GM23248 (cell line): Measurements from ENCODE around the gene CDCP2. TPM values are rescaled to one million over a fixed set of nuclear protein-coding genes. Genes with fewer than 3 reads are reported as not detected.

Experiments used
- DNase-seq: peaks from one replicate; pipeline ENCODE4 v3.0.0-alpha.2; 2015
- H2AFZ ChIP-seq: fragments of 200-600 bp; sonication (generic); 2 replicates; pipeline ENCODE4 v1.6.1; 2016; ENCODE audit warnings: antibody characterized with exemption
- H3F3A ChIP-seq: fragments of 200-600 bp; sonication (generic); 2 replicates; pipeline ENCODE4 v1.6.1; 2016; ENCODE audit warnings: mild to moderate bottlenecking, antibody characterized with exemption, mixed run types; ENCODE audit not compliant: insufficient read depth
- H3K27ac ChIP-seq: fragments of 200-600 bp; sonication (generic); 2 replicates; pipeline ENCODE4 v1.5.1; 2016; ENCODE audit warnings: mild to moderate bottlenecking
- H3K27me3 ChIP-seq: fragments of 200-600 bp; sonication (generic); replicated peaks from 2 replicates; pipeline ENCODE4 v1.6.1; 2016; ENCODE audit warnings: mild to moderate bottlenecking; ENCODE audit not compliant: insufficient read depth
- H3K36me3 ChIP-seq: fragments of 200-600 bp; sonication (generic); 2 replicates; pipeline ENCODE4 v1.6.1; 2016; ENCODE audit warnings: low read depth, mild to moderate bottlenecking
- H3K4me1 ChIP-seq: fragments of 200-600 bp; sonication (generic); 2 replicates; pipeline ENCODE4 v1.6.1; 2016; ENCODE audit warnings: mild to moderate bottlenecking; ENCODE audit not compliant: insufficient read depth
- H3K4me2 ChIP-seq: fragments of 200-600 bp; sonication (generic); one replicate; pipeline ENCODE4 v1.6.1; 2016; ENCODE audit warnings: mild to moderate bottlenecking; ENCODE audit not compliant: unreplicated experiment
- H3K4me3 ChIP-seq: fragments of 200-600 bp; sonication (generic); 2 replicates; pipeline ENCODE4 v1.5.1; 2016; ENCODE audit warnings: mild to moderate bottlenecking
- H3K79me2 ChIP-seq: fragments of 200-600 bp; sonication (generic); 2 replicates; pipeline ENCODE4 v1.6.1; 2016; ENCODE audit warnings: mild to moderate bottlenecking; ENCODE audit not compliant: insufficient read depth
- H3K9ac ChIP-seq: fragments of 200-600 bp; sonication (generic); 2 replicates; pipeline ENCODE4 v1.6.1; 2016; ENCODE audit warnings: mild to moderate bottlenecking
- H3K9me2 ChIP-seq: fragments of 200-600 bp; sonication (generic); 2 replicates; pipeline ENCODE4 v1.6.1; 2016; ENCODE audit warnings: mixed run types, mild to moderate bottlenecking, moderate library complexity; ENCODE audit not compliant: insufficient read depth
- H3K9me3 ChIP-seq: fragments of 200-600 bp; sonication (generic); one replicate; pipeline ENCODE4 v1.6.1; 2017; ENCODE audit warnings: low read depth
- H4K20me1 ChIP-seq: fragments of 200-600 bp; sonication (generic); 2 replicates; pipeline ENCODE4 v1.6.0; 2016; ENCODE audit not compliant: insufficient read depth
- EZH2 ChIP-seq: fragments of 200-600 bp; sonication (generic); IDR thresholded peaks from 2 replicates; pipeline ENCODE4 v1.6.1; 2018; ENCODE audit warnings: antibody characterized with exemption, mild to moderate bottlenecking; ENCODE audit not compliant: insufficient read depth, poor library complexity, severe bottlenecking
- EZH2phosphoT487 ChIP-seq: fragments of 200-600 bp; sonication (generic); IDR thresholded peaks from 2 replicates; pipeline ENCODE4 v1.6.1; 2018; ENCODE audit warnings: antibody characterized with exemption, moderate library complexity, mild to moderate bottlenecking, low read depth; ENCODE audit not compliant: insufficient read depth
- WGBS, 2 experiments: methylation state at CpG; one replicate each; pipeline ENCODE4 v1.1.6; 2015 to 2017; ENCODE audit warnings: low lambda C conversion rate in 2 of 2, low coverage in 1 of 2; ENCODE audit errors: missing lambda C conversion rate in 2 of 2; 5-methylcytosine and 5-hydroxymethylcytosine counted together
- in situ Hi-C: fragments of 300-500 bp; cut with MboI; formaldehyde crosslinking; loops from 2 replicates; pipeline ENCODE4 v1.15.0; 2020
- polyA plus RNA-seq: library from polyadenylated mRNA; unstranded; fragments of >200 nt; fragmentation: Nextera tagmentation; extraction: Ambion mirVana; gene quantifications from 2 replicates; pipeline ENCODE4 v1.2.1, GENCODE V29; 2016
- total RNA-seq: library from RNA; depleted of rRNA; stranded (reverse); fragments of >200 nt; shearing (Covaris generic); gene quantifications from 2 replicates; pipeline ENCODE4 v1.2.3, GENCODE V29; 2014

CDCP2 gene
- total and polyA plus RNA-seq, 2 experiments from 2014 or later = not detected

GRCh38 chr1:54165146-54165545, 12.3 kb upstream of the CDCP2 start:
- no peaks in the 10 kb centered on the region for H3K9me3 ChIP-seq
- no peak for DNase-seq
- H3F3A ChIP-seq = peaks cover 9% of the 10 kb centered on the region; the same call in 1 of the 2 replicates
- H3K4me1 ChIP-seq = no peaks in the 10 kb centered on the region
- no peaks in the 10 kb centered on the region for H3K27me3 ChIP-seq
- no peak overlapping the region for H2AFZ ChIP-seq
- no peak for TF ChIP-seq EZH2phosphoT487
- no peak for TF ChIP-seq EZH2
- H3K4me3 ChIP-seq = no peak overlapping the region
- no peaks in the 10 kb centered on the region for H4K20me1 ChIP-seq
- H3K9me2 ChIP-seq = no peaks in the 10 kb centered on the region
- no peaks in the 10 kb centered on the region for H3K36me3 ChIP-seq
- no peak overlapping the region for H3K27ac ChIP-seq
- H3K79me2 ChIP-seq = no peaks in the 10 kb centered on the region
- no peak overlapping the region for H3K4me2 ChIP-seq
- in situ Hi-C loops = no loop called here
- no peak overlapping the region for H3K9ac ChIP-seq
- 86 to 87% methylated on average over 15 of the region's 15 CpGs for WGBS, 2 experiments

- in situ Hi-C loops = no loop called here
- no peaks in the 10 kb centered on the region for H3K36me3 ChIP-seq
- H3K9ac ChIP-seq = no peak overlapping the region
These were observed 10.8 kb upstream of the CDCP2 start for GRCh38 chr1:54163573-54163972.

DNA sequence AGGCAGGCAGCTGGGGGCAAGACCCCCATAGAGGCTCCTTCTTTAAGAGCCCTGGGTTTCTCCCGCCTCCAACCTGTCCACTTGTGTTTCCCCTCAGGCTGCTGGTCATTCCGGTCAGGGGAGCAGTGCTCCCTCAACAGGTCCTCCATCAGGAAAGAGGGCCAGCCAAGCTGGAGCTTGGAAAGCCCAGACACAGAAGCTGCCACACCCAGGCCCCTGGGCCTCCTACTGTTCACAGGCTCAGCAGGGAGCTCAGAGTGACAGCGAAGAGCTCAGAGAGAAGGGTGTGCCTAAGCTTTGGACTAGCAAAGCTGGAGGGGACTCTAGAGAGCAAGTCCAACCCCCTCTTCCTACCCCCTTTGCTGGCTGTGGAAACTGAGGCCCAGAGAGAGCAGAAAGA, 10.3 kb upstream of the CDCP2 start:
- in situ Hi-C loops = no loop called here
- H3K9me2 ChIP-seq = no peaks in the 10 kb centered on the region
- H3K4me3 ChIP-seq = no peak overlapping the region
- H3K4me2 ChIP-seq = no peak overlapping the region
- H3F3A ChIP-seq = peaks cover 9% of the 10 kb centered on the region; the same call in 1 of the 2 replicates
- H3K27ac ChIP-seq = no peak overlapping the region
- H3K9me3 ChIP-seq = no peaks in the 10 kb centered on the region
- no peaks in the 10 kb centered on the region for H3K27me3 ChIP-seq
- no peak overlapping the region for H2AFZ ChIP-seq
- no peak overlapping the region for H3K9ac ChIP-seq
- no peak for TF ChIP-seq EZH2
- no peak for TF ChIP-seq EZH2phosphoT487
- 58 to 67% methylated on average over 3 of the region's 3 CpGs for WGBS, 2 experiments
- H4K20me1 ChIP-seq = no peaks in the 10 kb centered on the region
- H3K79me2 ChIP-seq = no peaks in the 10 kb centered on the region
- no peaks in the 10 kb centered on the region for H3K4me1 ChIP-seq
- H3K36me3 ChIP-seq = no peaks in the 10 kb centered on the region
- DNase-seq = no peak

More at GRCh38 chr1:54163573-54163972, 10.8 kb upstream of the CDCP2 start:
- H3K4me2 ChIP-seq = no peak overlapping the region
- H3K79me2 ChIP-seq = no peaks in the 10 kb centered on the region
- H3K27ac ChIP-seq = no peak overlapping the region
- H4K20me1 ChIP-seq = no peaks in the 10 kb centered on the region
- TF ChIP-seq EZH2 = no peak
- no peak for TF ChIP-seq EZH2phosphoT487
- DNase-seq = no peak
- no peaks in the 10 kb centered on the region for H3K9me3 ChIP-seq
- WGBS, 2 experiments = 79 to 85% methylated on average over 4 to 5 of the region's 5 CpGs
- H3K4me1 ChIP-seq = no peaks in the 10 kb centered on the region
- no peaks in the 10 kb centered on the region for H3K9me2 ChIP-seq
- H3K4me3 ChIP-seq = no peak overlapping the region
- H2AFZ ChIP-seq = no peak overlapping the region
- no peaks in the 10 kb centered on the region for H3K27me3 ChIP-seq
- peaks cover 9% of the 10 kb centered on the region; the same call in 1 of the 2 replicates for H3F3A ChIP-seq

DNA sequence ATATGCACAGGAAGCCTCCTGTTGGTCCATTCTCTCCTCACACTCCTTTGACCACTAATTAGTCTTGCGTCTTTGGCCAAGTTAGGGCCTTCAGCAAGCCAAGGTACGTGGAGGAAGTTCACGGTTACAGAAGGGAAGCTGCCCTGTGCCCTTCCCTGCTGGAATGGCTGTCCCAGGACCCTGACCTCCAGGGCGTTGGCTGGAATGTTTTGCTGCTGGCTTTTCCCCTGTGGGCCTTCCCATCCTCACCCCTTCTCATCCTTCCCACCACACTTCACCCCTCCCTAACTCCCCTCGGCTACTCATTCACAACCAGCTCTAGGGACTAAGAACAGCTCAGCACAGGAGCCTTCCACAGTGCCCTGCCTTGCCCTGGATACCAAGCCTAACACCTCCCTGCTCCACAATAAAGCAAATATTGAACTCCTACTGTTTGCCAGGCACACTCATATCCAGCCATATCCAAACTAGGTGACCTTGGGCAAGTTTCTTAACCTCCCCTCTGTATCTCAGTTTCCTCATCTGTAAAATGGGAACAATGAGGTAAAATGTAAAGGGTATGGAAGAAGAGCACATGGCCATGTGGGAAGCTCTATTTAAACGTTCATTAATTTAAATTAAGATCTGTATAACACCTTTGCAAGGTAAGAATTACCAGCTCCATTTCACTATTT, 8.8 kb upstream of the CDCP2 start:
- Histone ChIP-seq H4K20me1 (no peaks in the 10 kb centered on the region), H3K79me2 (no peaks in the 10 kb centered on the region), H3K36me3 (no peaks in the 10 kb centered on the region), H3F3A (no peaks in the 10 kb centered on the region), H3K4me1 (no peaks in the 10 kb centered on the region), H3K9me2 (no peaks in the 10 kb centered on the region), H3K9me3 (no peaks in the 10 kb centered on the region), H3K9ac (no peak overlapping the region), H3K27me3 (no peaks in the 10 kb centered on the region), H3K4me2 (no peak overlapping the region), H3K27ac (no peak overlapping the region), H3K4me3 (no peak overlapping the region), H2AFZ (no peak overlapping the region)
- TF ChIP-seq EZH2phosphoT487 (no peak), EZH2 (no peak)
- in situ Hi-C loops = no loop called here
- no peak for DNase-seq
- WGBS, 2 experiments = 76 to 79% methylated on average over 6 of the region's 6 CpGs
